HL-60/S4 (cell line): ENCODE measurements around the gene PANK3.
"Not testable (repeated sequence)": the region's sequence is repeated elsewhere in the genome, so short reads cannot be mapped to it uniquely, and the experiment has no call there.

Experiments
- in situ Hi-C: fragments of 300-500 bp; cut with MboI; formaldehyde crosslinking; loops from 2 replicates; pipeline ENCODE4 v1.14.3; 2022; ENCODE audit warnings: low sequenced_read_pairs

Gene PANK3

DNA sequence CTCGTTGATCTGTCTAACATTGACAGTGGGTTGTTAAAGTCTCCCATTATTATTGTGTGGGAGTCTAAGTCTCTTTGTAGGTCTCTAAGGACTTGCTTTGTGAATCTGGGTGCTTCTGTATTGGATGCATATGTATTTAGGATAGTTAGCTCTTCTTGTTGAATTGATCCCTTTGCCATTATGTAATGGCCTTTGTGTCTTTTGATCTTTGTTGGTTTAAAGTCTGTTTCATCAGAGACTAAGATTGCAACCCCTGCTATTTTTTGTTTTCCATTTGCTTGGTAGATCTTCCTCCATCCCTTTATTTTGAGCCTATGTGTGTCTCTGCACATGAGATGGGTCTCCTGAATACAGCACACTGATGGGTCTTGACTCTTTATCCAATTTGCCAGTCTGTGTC, 17.0 kb upstream of the PANK3 start:
- in situ Hi-C loops, result not testable (repeated sequence)

DNA sequence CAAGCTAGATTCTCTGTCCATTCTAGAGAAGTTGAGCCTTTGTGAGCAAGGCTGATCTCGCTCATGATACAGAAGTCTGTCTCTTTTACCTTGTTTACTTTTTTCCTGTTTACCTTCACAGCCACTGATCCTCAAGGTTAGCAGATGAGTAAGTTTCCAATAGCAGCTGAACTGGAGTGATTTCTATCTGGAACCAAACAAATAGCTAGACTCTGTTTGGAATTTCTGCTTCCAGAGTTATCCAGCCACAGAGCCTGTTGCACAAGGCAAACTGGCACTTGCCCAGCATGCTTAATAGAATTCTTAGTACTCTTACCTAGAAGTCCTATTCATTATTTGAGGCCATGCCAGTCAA, 12.8 kb upstream of the PANK3 start:
- in situ Hi-C loops, result no loop called here

DNA sequence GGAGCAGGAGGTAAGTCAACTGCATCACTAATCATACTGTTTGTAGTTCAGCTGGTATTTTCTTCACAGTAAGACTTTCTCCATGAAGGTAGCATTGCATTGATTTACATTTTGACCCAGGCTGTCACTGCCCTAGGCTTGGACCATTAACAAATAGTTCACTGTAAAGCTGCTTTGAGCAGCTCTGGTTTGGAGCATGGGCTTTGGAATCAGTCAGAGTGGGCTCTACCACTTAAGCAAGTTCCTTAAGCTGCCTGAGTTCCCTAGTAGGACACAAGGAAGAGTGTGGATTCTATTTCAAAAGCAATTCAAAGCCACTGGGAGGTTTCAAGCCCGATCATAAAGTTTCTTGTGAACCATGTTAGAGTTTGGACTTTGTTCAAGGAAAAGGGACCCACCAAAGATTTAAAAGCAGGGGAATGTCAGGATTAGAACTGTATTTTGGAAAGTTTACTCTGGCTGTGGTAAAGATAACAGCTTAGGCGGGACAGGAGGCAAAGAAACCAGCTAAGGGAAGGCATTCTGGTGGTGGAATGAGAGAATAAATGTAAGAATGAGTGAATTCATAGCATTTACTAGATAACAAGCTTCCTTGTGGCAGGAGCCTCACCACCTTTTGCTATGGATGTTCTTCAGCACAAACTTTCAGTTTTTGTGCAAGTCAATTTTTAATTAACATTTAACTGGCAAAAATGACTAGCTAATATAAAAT, 12.3 kb upstream of the PANK3 start:
- in situ Hi-C loops, result no loop called here

DNA sequence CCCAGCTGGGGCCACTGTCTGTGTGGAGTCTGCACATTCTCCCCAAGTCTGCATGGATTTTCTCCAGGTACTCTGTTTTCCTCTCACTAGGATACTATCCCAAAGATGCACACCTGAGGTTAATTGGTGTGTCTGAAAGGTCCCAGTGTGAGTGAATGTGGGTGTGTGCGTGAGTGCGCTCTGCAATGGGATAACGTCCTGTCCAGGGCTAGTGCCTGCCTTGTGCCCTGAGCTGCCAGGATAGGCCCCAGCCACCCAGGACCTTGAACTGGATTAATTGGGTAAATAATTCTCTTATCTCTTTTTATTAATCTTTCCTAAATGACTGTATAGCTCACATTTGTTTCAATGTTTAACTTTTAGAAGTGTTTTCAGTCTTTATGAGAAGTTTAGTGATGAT, 11.5 kb upstream of the PANK3 start:
- in situ Hi-C loops, result no loop called here

DNA sequence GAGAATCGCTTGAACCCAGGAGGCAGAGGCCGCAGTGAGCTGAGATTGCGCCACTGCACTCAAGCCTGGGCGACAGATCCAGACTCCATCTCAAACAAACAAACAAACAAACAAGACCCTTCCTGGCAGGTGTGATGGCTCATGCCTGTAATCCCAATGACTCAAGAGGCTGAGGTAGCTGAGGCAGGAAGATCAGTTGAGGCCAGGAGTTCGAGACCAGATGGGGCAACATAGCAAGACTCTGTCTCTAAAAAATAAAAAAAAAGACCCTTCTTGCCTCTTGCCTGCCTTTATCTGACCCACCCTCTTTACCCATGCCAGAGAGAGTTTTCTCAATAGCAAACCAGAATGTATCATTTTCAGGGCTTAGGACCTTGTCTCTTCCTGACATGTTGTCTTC, 8.8 kb upstream of the PANK3 start:
- in situ Hi-C loops, result no loop called here

DNA sequence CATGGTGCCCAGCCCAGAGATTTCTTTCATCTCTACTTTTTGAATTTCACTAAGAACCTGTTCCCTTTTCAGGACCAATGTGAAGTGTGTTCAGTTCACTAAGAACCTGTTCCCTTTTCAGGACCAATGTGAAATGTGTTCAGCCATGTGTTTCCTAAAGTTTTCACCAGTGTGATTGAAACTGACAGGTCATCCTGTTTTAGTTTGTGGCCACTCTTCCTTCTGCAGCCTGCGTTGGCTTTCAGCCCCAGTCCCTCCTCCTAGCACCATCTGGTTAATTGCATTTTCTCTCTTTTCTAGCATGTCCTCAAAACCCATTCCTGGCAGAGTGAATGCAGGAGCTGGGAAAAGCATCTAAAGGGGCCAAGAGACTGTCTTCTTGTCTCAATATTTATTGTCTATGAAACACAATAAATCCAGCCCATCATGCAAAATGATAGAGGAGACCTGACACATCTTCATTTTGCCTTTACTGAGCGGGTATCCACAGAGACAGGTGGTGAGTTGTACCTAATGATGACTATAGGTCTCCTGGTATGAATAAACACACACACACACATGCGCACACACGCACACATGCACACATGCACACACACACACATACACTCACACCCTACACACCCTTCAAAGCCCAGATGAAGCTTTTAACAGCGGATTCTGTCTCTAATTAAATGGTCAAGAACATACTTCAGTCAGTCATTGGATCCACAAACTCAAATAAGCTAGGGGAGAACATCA, 6.1 kb upstream of the PANK3 start:
- in situ Hi-C loops, result no loop called here

DNA sequence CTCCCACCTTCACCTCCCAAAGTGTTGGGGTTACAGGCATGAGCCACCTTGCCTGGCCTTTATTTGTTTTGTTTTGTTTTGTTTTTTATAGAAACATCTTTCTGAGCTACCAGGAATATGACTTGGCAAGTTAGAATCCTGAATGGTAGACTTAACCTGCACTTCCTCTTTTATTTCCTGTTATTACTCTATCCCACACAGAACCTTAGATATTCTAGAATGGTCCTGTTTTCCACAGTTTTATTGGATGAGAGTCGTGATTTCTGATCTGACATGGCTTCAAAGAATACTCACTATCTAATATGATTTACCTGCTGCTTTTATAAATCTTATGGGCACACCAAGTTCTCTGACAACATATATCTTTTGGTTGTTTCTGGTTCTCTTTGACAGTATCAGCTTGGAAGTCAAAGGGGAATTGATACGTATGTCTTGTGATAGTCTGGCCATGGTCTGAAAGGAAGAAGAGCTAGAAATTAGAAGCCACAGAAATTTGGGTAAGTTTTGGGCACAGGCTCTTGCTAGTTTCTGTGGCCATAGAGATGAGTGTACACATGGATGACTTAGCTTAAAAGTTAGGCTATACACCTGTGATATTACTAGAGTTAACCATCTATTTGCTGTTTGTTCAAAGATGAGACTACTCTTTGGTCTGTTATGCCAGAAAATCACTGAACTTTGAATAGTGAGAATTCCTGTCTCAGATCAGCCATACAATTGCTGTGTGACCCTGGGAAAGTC, 4.7 kb upstream of the PANK3 start:
- in situ Hi-C loops, result no loop called here

DNA sequence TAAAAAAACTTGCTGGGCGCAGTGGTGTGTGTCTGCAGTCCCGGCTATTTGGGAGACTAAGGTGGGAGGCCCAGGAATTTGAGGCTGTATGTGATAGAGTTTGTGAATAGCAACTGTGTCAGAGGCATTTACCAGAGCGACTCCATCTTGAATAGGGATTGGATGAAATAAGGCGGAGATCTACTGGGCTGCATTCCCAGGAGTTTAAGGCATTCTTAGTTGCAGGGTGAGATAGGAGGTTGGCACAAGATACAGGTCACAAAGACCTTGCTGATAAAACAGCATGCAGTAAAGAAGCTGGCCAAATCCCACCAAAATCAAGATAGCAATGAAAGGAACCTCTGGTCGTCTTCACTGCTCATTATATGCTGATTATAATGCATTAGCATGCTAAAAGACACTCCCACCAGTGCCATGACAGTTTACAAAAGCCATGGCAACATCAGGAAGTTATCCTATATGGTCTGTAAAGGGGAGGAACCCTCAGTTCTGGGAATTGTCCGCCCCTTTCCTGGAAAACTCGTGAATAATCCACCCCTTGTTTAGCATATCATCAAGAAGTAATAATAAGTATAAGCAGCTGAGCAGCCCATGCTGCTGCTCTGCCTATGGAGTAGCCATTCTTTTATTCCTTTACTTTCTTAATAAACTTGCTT, 1.8 kb upstream of the PANK3 start:
- in situ Hi-C loops, result not testable (repeated sequence)

DNA sequence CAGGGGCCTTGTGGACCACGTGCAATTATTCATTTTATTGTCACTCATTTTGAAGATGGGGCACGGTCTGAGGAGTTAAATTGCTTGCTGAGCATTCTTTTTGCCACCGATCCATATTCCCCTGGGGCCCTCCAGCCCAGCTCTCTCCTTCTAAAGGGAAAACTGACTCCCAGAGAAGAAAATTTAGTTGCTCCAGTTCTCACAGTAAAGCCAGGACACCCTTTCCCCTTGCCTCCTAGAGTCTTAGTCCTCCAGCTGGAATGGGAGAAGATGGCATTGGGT, 1.0 kb upstream of the PANK3 start:
- in situ Hi-C loops, result no loop called here

DNA sequence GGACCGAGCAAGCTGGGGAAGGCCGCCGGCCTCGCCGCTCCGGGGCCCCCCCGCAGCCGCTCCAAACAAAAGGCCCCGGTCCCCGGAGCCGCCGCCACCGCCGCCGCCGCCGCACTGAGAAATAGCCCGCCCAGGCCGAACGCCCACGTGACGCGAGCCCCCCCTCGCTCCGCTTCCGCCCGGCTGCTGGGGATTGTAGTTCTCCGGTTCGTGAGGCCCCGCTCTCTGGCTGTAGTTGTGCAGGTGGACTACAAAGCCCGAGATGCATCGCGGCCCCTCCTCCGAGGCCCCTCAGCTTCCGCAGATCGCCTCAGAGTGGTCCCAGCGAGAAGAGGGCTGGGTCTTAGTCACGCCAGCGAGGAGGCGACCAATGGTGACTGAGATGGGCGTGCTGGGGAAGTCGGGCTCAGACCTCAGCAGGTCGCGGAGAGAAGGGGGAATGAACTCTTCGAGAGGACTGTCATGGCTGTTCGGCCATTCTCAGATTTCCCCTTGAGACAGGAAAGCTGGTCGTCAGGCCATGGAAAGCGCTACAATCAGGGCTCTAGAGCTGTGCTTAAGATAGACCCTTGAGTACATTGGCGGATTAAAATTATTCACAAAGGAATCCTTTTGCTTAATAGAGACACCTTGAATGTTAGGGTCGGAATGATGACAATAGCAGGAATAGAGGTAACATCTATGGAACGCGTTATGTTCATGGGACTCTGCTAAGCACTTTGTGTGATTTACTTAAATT, 489 bp upstream of the PANK3 start:
- in situ Hi-C loops, result no loop called here

DNA sequence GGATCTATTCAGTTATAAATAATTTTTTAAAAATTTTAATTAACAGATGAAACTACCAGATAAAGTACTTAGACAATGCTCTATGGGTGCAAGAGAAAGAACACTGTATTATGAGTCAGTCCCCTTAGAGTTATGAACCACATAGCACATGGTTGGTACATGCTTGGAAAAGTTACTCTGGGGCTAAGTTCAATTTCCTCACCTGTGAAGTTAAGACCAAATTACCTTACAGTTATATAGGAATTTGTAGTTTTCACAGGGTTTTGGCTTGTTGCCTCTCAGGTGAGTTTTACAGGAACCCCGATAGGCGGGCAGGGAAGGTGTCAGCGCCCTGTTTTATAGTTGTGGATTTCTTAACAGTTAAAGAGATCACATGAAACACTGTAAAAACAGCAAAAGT, 1.2 kb downstream of the PANK3 start:
- in situ Hi-C loops, result no loop called here

DNA sequence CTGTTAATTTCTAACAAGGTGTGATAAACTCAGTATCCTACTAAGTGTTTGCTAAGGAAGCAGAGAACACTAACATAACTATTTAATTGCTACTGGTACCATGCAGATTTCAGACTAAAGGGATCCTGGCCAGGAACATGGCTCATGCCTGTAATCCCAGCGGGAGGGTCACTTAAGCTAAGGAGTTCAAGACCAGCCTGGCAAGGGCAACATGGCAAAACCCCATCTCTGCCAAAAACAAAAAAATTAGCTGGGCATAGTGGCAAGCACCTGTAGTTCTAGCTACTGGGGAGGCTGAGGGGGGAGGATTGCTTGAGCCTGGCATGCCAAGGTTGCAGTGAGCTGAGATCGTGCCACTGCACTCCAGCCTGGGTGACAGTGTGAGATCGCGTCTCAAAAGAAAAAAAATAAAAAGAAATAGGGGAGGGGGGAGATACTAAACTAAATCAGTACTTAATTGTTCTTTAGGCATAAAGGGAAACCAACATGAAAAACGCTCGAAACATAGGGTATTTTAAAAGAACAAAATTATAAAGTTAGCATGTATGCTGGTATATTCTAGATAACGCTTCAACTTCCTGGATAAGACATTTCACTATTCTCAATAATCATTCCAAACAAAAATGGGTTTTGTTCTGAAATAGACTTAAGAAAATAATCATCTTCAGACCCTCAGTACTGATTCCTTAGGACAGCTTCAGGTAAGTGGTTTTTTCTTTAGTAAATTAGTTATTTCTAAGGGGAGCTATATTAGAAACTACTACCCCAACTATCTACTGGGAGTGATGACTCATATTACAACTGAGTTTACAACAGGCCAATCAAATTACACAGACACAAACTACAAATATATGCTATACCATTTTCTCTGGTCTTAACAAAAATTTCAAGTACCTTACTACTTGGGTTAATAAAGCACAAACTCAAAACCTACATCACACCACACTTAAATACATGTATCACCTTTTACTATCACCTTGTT, 3.5 kb downstream of the PANK3 start:
- in situ Hi-C loops, result no loop called here

DNA sequence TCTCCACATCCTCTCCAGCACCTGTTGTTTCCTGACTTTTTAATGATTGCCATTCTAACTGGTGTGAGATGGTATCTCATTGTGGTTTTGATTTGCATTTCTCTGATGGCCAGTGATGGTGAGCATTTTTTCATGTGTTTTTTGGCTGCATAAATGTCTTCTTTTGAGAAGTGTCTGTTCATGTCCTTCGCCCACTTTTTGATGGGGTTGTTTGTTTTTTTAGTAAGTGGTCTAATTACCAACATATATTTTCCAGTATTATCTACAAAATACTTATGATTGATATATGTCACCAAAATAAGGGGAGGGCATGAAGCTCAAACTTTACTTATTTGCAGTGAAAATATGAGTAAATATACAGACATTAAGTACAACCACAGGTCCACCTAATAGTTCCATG, 5.0 kb downstream of the PANK3 start:
- in situ Hi-C loops, result not testable (repeated sequence)

DNA sequence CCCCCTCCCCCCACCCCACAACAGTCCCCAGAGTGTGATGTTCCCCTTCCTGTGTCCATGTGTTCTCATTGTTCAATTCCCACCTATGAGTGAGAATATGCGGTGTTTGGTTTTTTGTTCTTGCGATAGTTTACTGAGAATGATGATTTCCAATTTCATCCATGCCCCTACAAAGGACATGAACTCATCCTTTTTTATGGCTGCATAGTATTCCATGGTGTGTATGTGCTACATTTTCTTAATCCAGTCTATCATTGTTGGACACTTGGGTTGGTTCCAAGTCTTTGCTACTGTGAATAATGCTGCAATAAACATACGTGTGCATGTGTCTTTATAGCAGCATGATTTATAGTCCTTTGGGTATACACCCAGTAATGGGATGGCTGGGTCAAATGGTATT, 5.5 kb downstream of the PANK3 start:
- in situ Hi-C loops, result not testable (repeated sequence)

DNA sequence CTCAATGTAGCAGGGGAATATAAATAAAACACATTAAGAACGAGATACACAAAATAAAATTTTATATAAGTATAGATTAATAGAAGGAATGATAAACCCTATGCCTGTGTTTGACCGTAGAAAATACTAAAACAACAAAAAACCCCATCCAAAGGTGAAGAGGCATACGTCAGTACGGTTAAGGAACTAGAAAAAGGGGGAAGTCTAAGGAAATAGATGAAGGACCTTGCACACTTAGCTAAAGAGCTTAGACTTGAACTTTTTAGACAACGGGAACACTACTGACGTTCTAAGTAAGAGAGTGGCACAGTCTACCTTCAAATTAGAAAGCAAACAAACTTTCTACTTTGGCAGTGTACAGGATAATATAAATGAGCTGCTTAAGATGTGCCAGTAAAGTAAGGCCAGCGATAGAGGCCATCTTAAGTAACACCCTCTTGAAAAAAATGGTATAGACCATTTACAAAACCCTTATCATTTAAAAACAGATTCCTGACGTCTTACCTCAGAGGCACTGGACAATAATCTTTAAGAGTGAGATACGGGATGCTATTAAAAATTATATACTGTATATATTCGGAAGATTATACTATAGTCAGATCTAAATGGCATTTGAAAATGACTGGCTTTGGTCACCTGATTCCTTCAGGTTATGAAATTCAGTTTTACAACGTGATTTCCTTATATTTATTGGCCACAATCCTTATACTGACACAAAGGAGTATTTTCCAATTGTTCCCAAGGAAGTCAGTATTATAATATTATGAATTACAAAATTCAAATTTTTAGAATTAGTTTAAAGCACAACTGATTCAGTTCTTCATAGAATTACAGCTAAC, 8.5 kb downstream of the PANK3 start:
- in situ Hi-C loops, result no loop called here

DNA sequence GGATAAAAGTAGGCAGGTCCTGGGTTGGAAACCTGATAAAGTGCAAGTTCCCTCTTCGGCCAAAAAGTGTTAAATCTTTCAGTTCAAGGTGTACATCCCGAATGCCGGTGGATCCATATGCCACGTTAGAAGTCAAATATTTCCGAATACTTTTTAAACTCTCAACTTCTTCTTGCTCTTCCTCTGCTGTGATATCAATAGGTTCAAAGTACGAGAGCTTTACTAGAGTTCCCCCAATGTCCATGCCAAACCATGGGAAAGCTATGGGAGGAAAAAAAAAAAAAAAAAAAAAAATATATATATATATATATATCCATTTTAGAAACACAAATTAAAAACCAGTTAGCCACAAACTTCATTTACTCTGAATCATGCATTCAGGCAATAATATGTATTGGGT, 10.4 kb downstream of the PANK3 start:
- in situ Hi-C loops, result no loop called here

DNA sequence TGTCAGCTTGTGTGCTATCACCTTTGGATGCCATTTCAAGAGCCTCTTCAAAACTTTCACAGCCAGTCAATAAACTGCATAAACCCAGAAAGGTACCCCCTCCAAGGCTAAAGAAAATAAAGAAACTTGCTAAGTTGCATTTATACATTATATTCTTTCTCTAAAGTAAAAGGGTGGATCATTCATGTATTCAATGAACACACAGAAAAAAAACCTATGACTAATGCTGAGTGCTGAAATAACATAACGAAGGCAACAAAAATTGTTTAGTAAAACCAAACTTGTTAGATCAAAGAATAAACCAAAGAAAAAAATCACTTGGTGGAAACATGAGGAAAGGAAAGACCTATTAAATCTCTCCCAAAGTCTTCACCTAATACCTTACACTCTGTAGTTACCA, 15.2 kb downstream of the PANK3 start:
- in situ Hi-C loops, result no loop called here

DNA sequence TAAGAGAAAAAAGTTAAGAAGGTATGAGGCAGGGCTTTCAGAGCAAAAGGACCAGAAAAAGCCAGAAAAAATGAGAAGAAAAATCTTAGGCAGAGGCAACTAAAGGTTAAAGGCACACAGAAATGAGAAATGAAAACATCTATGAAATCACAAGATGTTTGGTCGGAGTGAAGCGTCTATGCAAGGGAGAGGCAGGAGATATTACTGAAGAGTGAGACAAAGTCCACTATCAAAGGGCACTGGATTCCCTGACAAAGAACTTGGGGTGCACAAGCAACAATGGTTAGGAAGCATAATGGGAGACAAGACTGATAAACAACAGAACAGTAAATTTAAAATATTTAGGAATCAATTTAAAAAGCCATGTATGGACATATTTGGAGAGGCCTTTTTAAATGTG, 16.9 kb downstream of the PANK3 start:
- in situ Hi-C loops, result no loop called here

DNA sequence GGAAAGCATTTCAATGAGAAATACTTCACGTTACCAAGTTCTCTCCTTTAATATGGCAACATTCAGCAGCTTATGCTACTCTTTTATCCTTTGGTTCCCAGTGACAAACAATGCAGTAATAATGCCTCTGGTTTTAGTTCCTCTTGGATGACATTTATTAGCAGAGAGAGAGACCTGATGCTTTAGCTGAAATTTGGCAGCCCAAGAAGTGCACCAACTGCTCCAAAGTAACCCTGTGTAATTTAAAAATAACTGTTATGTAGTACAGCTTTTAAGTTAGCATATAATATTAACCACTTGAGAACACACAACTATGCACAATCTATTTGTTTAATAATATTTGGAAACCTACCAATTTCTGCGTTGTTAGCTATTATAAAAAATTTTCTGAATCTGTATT, 21.8 kb downstream of the PANK3 start:
- in situ Hi-C loops, result no loop called here
